Adipose tissue (tissue), 3 donors: ENCODE results near the gene ZIC4. TPM values are rescaled to one million over a fixed set of nuclear protein-coding genes. Genes with fewer than 3 reads are reported as not detected.

ENCODE experiments used
- H3K27ac ChIP-seq: one replicate; pipeline ENCODE4 v1.5.1; 2013; ENCODE audit warnings: low read depth, low read length
- whole genome bisulfite sequencing, 3 donors: extraction: QIAGEN DNeasy Blood & Tissue Kit; methylation state at CpG; one replicate each; pipeline ENCODE4 v1.1.7; 2013; 5-methylcytosine and 5-hydroxymethylcytosine counted together
- polyA plus RNA-seq, 3 donors: library from polyadenylated mRNA; stranded (reverse); fragments of 200-250 nt; gene quantifications; one replicate each; pipeline ENCODE4 v1.2.3, GENCODE V29; 2013
- donor health status: healthy with polysubstance abuse.
- donor health status: Bipolar disorder and iron deficiency.
- donor health status: healthy.

Gene ZIC4
- polyA plus RNA-seq, 3 donors: not detected

GRCh38 chr3:147341727-147342126, 64.6 kb downstream of the ZIC4 start:
- 32 to 45% (median 41%) methylated on average over 2 of the region's 2 CpGs for WGBS, 3 donors
- H3K27ac ChIP-seq: no peak overlapping the region

- WGBS, 3 donors: 44 to 52% (median 46%) methylated on average over 4 of the region's 4 CpGs
- H3K27ac ChIP-seq: no peak overlapping the region
These were observed 69.6 kb downstream of the ZIC4 start for GRCh38 chr3:147336543-147337278.

Other genes with a start within 250 kb of the ZIC4 start
- 1 to 10 TPM in 1 of 3 donors, not detected in 2; 2.7 TPM for gene ZIC1, start 2.8 kb upstream of the ZIC4 start, polyA plus RNA-seq